ENCODE measurements around the gene CCDC183.
"Not testable (repeated sequence)": the region's sequence is repeated elsewhere in the genome, so short reads cannot be mapped to it uniquely, and the experiment has no call there.

- not testable (repeated sequence) for TF ChIP-seq CTCF (IDR thresholded peaks at IDR 0.05; ENCODE audit: low read depth, low read length, poor library complexity, severe bottlenecking); EZH2phosphoT487 (IDR thresholded peaks at IDR 0.05; ENCODE audit: borderline replicate concordance, low read length)
These were observed 7.3 kb upstream of the CCDC183 start for GRCh38 chr9:136788644-136789522.

Data from DOHH2 (cell line).